ENCODE measurements around the gene CHIC2. TPM values are rescaled to one million over a fixed set of nuclear protein-coding genes. Genes with fewer than 3 reads are reported as not detected.

The CHIC2 gene
- total and polyA plus RNA-seq, 2 of the 8 experiments (the other 6 are each of a cell fraction or from before 2014, with no cell fraction given) = 4.5 to 10.9 TPM

DNA sequence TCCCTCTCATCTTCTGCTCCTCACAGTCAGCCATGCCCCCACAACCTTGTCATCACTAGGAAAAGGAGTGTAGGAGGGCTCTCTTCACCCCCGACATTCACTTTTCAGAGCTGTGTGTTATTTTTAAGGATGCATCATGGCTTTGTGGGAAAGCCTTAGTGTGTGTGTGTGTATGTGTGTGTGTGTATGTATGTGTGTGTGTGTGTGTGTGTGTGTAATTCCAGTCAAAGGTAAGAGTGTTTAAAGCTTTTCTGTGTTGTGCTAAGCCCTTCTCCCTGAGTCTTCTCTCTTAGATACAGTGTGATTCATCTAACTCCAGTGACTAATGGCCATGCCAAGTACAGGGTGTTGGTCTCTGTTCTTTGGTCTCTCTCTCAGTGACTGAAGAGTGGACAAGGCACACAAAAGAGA is 76.6 kb downstream of the CHIC2 start:
- no peak overlapping the region for H3K14ac ChIP-seq (ENCODE audit: insufficient read length)
- no peak overlapping the region for H3K9ac ChIP-seq (replicated peaks in 1 of 4; ENCODE audit: extremely low read depth in 1 of 4, low read depth in 3 of 4, low read length in 3 of 4)
- H3K23ac ChIP-seq (ENCODE audit: insufficient read length) = no peak overlapping the region
- no peaks in the 10 kb centered on the region for H4K20me1 ChIP-seq (replicated peaks in 1 of 2; ENCODE audit: control insufficient read depth in 1 of 2, insufficient read depth in 2 of 2, low read length in 2 of 2)
- H2BK12ac ChIP-seq (ENCODE audit: low read depth, low read length) = no peak overlapping the region
- H3K9me3 ChIP-seq (ENCODE audit: insufficient read depth in 2 of 2, low read depth in 1 of 2, low read length in 1 of 2) = no peaks in the 10 kb centered on the region
- 92% methylated on average over 1 of the region's 1 CpG; no CpG with 5 or more reads in 1 of the 2 experiments for WGBS, 2 experiments (ENCODE audit: extremely low coverage in 1 of 2, insufficient coverage in 1 of 2, insufficient read length in 1 of 2, insufficient replicate concordance in 2 of 2, low coverage in 1 of 2, low lambda C conversion rate in 2 of 2, missing lambda C conversion rate in 1 of 2)
- H3K4me1 ChIP-seq (replicated peaks in 1 of 4; ENCODE audit: control insufficient read depth in 3 of 4, insufficient read depth in 4 of 4, low read length in 3 of 4) = no peaks in the 10 kb centered on the region
- no peak overlapping the region for H3K4me2 ChIP-seq (ENCODE audit: insufficient read depth in 1 of 2, low read depth in 2 of 2, low read length in 2 of 2)
- no peak overlapping the region for H4K5ac ChIP-seq (ENCODE audit: insufficient read length, low read depth, low read length)
- H2BK20ac ChIP-seq (ENCODE audit: low read length) = no peak overlapping the region
- H2BK15ac ChIP-seq (ENCODE audit: low read length) = no peak overlapping the region
- no peak overlapping the region for H2AK5ac ChIP-seq (ENCODE audit: low read depth, low read length)
- FAIRE-seq (no peak), DNase-seq (ENCODE audit: low read depth in 1 of 2, low spot score in 2 of 2) (no peak)
- H3K4ac ChIP-seq (replicated peaks; ENCODE audit: insufficient read length, low read depth, low read length) = no peak overlapping the region
- no peak overlapping the region for H4K91ac ChIP-seq (replicated peaks; ENCODE audit: insufficient read length, low read length)
- no peak overlapping the region for H3K18ac ChIP-seq (ENCODE audit: extremely low read depth, low read length)
- no peak overlapping the region for H2BK5ac ChIP-seq (ENCODE audit: low read depth, low read length)
- H3K79me1 ChIP-seq (ENCODE audit: low read depth, low read length) = no peaks in the 10 kb centered on the region
- no peaks in the 10 kb centered on the region for H3K23me2 ChIP-seq (ENCODE audit: low read depth, low read length)
- H3K27ac ChIP-seq (ENCODE audit: low read depth, low read length) = no peak overlapping the region
- no peaks in the 10 kb centered on the region for H3K79me2 ChIP-seq (ENCODE audit: control insufficient read depth in 1 of 2, insufficient read depth in 2 of 2, low read length in 2 of 2)
- POLR2A ChIA-PET (ENCODE audit: partially characterized antibody) = interaction anchor here (1.2 to 1.3 kb wide), 2 partner anchors 9 to 10 kb away, joined by 4 to 5 read pairs; no protein-coding TSS in a partner anchor
- no peak overlapping the region for H3K56ac ChIP-seq (replicated peaks; ENCODE audit: insufficient read length, low read depth, low read length)
- CTCF ChIA-PET (ENCODE audit: partially characterized antibody) = interaction anchor here (0.7 kb wide), 1 partner anchor 105 kb away, joined by 3 read pairs; no protein-coding TSS in a partner anchor
- no peak overlapping the region for H2AFZ ChIP-seq (ENCODE audit: low read length)
- H2BK120ac ChIP-seq (replicated peaks; ENCODE audit: low read depth, low read length) = no peak overlapping the region
- no peak overlapping the region for H4K8ac ChIP-seq (ENCODE audit: extremely low read depth, insufficient read depth, low read length)
- H3K4me3 ChIP-seq (ENCODE audit: extremely low read depth in 1 of 4, insufficient read depth in 2 of 4, low read depth in 3 of 4, low read length in 4 of 4) = no peak overlapping the region
- no peaks in the 10 kb centered on the region for H3K36me3 ChIP-seq (ENCODE audit: control insufficient read depth in 2 of 4, insufficient read depth in 4 of 4, low read length in 3 of 4)
- no peaks in the 10 kb centered on the region for H3K27me3 ChIP-seq (replicated peaks in 1 of 4; ENCODE audit: control insufficient read depth in 3 of 4, extremely low read depth in 1 of 4, insufficient read depth in 3 of 4, low read length in 3 of 4)
- TF ChIP-seq, protein P1, sequence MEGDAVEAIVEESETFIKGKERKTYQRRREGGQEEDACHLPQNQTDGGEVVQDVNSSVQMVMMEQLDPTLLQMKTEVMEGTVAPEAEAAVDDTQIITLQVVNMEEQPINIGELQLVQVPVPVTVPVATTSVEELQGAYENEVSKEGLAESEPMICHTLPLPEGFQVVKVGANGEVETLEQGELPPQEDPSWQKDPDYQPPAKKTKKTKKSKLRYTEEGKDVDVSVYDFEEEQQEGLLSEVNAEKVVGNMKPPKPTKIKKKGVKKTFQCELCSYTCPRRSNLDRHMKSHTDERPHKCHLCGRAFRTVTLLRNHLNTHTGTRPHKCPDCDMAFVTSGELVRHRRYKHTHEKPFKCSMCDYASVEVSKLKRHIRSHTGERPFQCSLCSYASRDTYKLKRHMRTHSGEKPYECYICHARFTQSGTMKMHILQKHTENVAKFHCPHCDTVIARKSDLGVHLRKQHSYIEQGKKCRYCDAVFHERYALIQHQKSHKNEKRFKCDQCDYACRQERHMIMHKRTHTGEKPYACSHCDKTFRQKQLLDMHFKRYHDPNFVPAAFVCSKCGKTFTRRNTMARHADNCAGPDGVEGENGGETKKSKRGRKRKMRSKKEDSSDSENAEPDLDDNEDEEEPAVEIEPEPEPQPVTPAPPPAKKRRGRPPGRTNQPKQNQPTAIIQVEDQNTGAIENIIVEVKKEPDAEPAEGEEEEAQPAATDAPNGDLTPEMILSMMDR (IDR thresholded peaks at IDR 0.05; ENCODE audit: control extremely low read depth in 1 of 3, insufficient read depth in 1 of 3, low read depth in 1 of 3, low read length in 3 of 3) = no peak
- TF ChIP-seq SP4 (IDR thresholded peaks at IDR 0.05; ENCODE audit: low read length) = no peak
- TF ChIP-seq TAF7 (optimal IDR thresholded peaks at IDR 0.05; ENCODE audit: borderline replicate concordance, low read depth, low read length) = no peak
- TF ChIP-seq TBP (IDR thresholded peaks at IDR 0.05; ENCODE audit: low read depth, low read length) = no peak
- TF ChIP-seq, protein P2, sequence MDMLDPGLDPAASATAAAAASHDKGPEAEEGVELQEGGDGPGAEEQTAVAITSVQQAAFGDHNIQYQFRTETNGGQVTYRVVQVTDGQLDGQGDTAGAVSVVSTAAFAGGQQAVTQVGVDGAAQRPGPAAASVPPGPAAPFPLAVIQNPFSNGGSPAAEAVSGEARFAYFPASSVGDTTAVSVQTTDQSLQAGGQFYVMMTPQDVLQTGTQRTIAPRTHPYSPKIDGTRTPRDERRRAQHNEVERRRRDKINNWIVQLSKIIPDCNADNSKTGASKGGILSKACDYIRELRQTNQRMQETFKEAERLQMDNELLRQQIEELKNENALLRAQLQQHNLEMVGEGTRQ (IDR thresholded peaks at IDR 0.05; ENCODE audit: low read length) = no peak
- no peak for TF ChIP-seq NANOG (IDR thresholded peaks at IDR 0.05; ENCODE audit: insufficient read depth, low read depth, low read length, poor library complexity, severe bottlenecking)
- no peak for TF ChIP-seq CHD1 (IDR thresholded peaks at IDR 0.05; ENCODE audit: low read depth, low read length)
- no peak for TF ChIP-seq POU5F1 (IDR thresholded peaks at IDR 0.05; ENCODE audit: low read depth, low read length)
- TF ChIP-seq MAFK (IDR thresholded peaks at IDR 0.05; ENCODE audit: low read depth, low read length) = no peak
- no peak for TF ChIP-seq RBBP5 (IDR thresholded peaks at IDR 0.05; ENCODE audit: borderline replicate concordance, low read depth, low read length)
- TF ChIP-seq RFX5 (IDR thresholded peaks at IDR 0.05; ENCODE audit: borderline replicate concordance, low read depth, low read length) = no peak

Measured in H1 (cell line).